ENCODE data around the gene BCAT1.
"Not testable (repeated sequence)": the region's sequence is repeated elsewhere in the genome, so short reads cannot be mapped to it uniquely, and the experiment has no call there.

Gene BCAT1

DNA sequence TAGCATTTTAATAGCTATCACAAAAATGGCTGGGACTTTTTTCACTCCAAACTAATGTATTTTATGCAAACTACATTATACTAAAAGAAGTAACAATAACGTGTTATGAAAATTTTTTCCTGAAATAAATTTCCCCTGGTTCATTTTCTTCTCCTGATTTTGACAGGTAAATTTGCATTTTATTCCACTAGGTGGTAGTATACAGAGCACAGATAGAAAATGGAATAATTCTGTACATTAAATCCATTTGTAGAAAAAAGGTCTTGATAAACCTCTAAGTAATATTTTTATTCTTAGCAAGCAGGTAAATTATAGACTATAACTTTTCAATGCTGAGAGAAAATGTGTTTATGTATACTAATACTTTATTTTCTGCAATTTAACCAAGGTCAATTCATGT is 96.5 kb downstream of the BCAT1 start:
- DNase-seq (ENCODE audit: low spot score) (no peak), ATAC-seq (ENCODE audit: low read depth) (no peak)
- Histone ChIP-seq H3K4me3 (ENCODE audit: severe bottlenecking) (no peak overlapping the region), H3K27ac (ENCODE audit: poor library complexity, severe bottlenecking) (no peak overlapping the region), H3K27me3 (ENCODE audit: insufficient read depth, poor library complexity, severe bottlenecking) (no peaks in the 10 kb centered on the region), H3K36me3 (ENCODE audit: low read depth) (no peaks in the 10 kb centered on the region), H3K9me3 (ENCODE audit: severe bottlenecking) (no peaks in the 10 kb centered on the region), H3K4me1 (ENCODE audit: insufficient read depth, poor library complexity, severe bottlenecking) (no peaks in the 10 kb centered on the region)
- TF ChIP-seq CTCF (IDR thresholded peaks at IDR 0.05; ENCODE audit: poor library complexity, severe bottlenecking): peak; percentile 51

DNA sequence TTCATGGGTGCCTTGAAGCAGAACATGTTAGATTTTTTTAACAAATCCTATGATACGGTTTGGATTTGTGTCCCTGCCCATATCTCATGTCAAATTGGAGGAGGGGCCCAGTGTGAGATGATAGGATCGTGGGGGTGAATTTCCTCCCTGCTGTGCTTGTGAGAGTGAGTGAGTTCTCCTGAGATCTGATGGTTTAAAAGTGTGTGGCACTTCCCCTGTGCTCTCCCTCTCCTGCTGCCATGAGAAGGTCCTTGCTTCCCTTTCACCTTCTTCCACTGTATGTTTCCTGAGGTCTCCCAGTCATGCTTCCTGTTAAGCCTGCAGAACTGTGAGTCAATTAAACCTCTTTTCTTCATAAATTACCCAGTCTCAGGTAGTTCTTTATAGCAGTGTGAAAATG is 97.0 kb downstream of the BCAT1 start:
- H3K4me3 ChIP-seq (ENCODE audit: severe bottlenecking); ATAC-seq (ENCODE audit: low read depth); H3K27ac ChIP-seq (ENCODE audit: poor library complexity, severe bottlenecking); DNase-seq (ENCODE audit: low spot score); H3K4me1 ChIP-seq (ENCODE audit: insufficient read depth, poor library complexity, severe bottlenecking); H3K9me3 ChIP-seq (ENCODE audit: severe bottlenecking); H3K36me3 ChIP-seq (ENCODE audit: low read depth); H3K27me3 ChIP-seq (ENCODE audit: insufficient read depth, poor library complexity, severe bottlenecking): not testable (repeated sequence)

GRCh38 chr12:24851341-24851740 is 97.6 kb downstream of the BCAT1 start:
- Histone ChIP-seq H3K4me1 (ENCODE audit: insufficient read depth, poor library complexity, severe bottlenecking) (no peaks in the 10 kb centered on the region), H3K27me3 (ENCODE audit: insufficient read depth, poor library complexity, severe bottlenecking) (no peaks in the 10 kb centered on the region), H3K36me3 (ENCODE audit: low read depth) (no peaks in the 10 kb centered on the region), H3K9me3 (ENCODE audit: severe bottlenecking) (no peaks in the 10 kb centered on the region), H3K4me3 (ENCODE audit: severe bottlenecking) (no peak overlapping the region), H3K27ac (ENCODE audit: poor library complexity, severe bottlenecking) (no peak overlapping the region)
- ATAC-seq (ENCODE audit: low read depth) (no peak), DNase-seq (ENCODE audit: low spot score) (no peak)
- TF ChIP-seq CTCF (IDR thresholded peaks at IDR 0.05; ENCODE audit: poor library complexity, severe bottlenecking): no peak

DNA sequence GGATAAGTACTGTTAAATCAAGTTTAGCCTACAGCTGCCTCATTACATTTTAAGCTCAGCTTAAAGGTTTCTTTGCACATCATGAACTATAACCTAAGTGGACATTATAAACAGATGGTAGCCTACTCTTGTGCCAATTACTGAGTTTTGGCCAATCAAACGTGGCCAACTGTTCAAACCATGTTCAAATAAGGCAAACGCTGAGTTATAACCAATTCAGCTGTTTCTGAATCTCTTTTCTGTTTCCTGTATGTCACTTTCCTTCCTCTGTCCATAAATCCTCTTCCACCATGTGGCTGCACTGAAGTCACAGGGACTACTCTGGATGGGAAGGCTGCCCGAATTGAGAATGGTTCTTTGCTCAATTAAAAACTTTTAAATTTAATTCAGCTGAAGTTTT is 98.4 kb downstream of the BCAT1 start:
- DNase-seq (ENCODE audit: low spot score) (no peak), ATAC-seq (ENCODE audit: low read depth) (no peak)
- Histone ChIP-seq H3K9me3 (ENCODE audit: severe bottlenecking) (no peaks in the 10 kb centered on the region), H3K36me3 (ENCODE audit: low read depth) (no peaks in the 10 kb centered on the region), H3K27ac (ENCODE audit: poor library complexity, severe bottlenecking) (no peak overlapping the region), H3K4me1 (ENCODE audit: insufficient read depth, poor library complexity, severe bottlenecking) (no peaks in the 10 kb centered on the region), H3K27me3 (ENCODE audit: insufficient read depth, poor library complexity, severe bottlenecking) (no peaks in the 10 kb centered on the region), H3K4me3 (ENCODE audit: severe bottlenecking) (no peak overlapping the region)
- TF ChIP-seq CTCF (IDR thresholded peaks at IDR 0.05; ENCODE audit: poor library complexity, severe bottlenecking): no peak

GRCh38 chr12:24848941-24849477 is 99.9 kb downstream of the BCAT1 start:
- H3K27ac ChIP-seq (ENCODE audit: poor library complexity, severe bottlenecking): no peak overlapping the region
- no peak overlapping the region for H3K4me3 ChIP-seq (ENCODE audit: severe bottlenecking)
- no peak for DNase-seq (ENCODE audit: low spot score)
- TF ChIP-seq CTCF (IDR thresholded peaks at IDR 0.05; ENCODE audit: poor library complexity, severe bottlenecking): no peak
- no peaks in the 10 kb centered on the region for H3K4me1 ChIP-seq (ENCODE audit: insufficient read depth, poor library complexity, severe bottlenecking)
- no peaks in the 10 kb centered on the region for H3K27me3 ChIP-seq (ENCODE audit: insufficient read depth, poor library complexity, severe bottlenecking)
- no peaks in the 10 kb centered on the region for H3K36me3 ChIP-seq (ENCODE audit: low read depth)
- no peaks in the 10 kb centered on the region for H3K9me3 ChIP-seq (ENCODE audit: severe bottlenecking)
- no peak for ATAC-seq (ENCODE audit: low read depth)

Data from RWPE2 (cell line).